ENCODE results near the gene HERPUD1. TPM values are rescaled to one million over a fixed set of nuclear protein-coding genes. Genes with fewer than 3 reads are reported as not detected.
A peak's percentile ranks its signal among the peaks of the same experiment; 100 is the strongest.
"Not testable (repeated sequence)": the region's sequence is repeated elsewhere in the genome, so short reads cannot be mapped to it uniquely, and the experiment has no call there.

HERPUD1 gene, protein sequence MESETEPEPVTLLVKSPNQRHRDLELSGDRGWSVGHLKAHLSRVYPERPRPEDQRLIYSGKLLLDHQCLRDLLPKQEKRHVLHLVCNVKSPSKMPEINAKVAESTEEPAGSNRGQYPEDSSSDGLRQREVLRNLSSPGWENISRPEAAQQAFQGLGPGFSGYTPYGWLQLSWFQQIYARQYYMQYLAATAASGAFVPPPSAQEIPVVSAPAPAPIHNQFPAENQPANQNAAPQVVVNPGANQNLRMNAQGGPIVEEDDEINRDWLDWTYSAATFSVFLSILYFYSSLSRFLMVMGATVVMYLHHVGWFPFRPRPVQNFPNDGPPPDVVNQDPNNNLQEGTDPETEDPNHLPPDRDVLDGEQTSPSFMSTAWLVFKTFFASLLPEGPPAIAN
- total RNA-seq (2014; rRNA removed; shearing (Covaris generic)), result 104 and 124 TPM in 2 replicates

DNA sequence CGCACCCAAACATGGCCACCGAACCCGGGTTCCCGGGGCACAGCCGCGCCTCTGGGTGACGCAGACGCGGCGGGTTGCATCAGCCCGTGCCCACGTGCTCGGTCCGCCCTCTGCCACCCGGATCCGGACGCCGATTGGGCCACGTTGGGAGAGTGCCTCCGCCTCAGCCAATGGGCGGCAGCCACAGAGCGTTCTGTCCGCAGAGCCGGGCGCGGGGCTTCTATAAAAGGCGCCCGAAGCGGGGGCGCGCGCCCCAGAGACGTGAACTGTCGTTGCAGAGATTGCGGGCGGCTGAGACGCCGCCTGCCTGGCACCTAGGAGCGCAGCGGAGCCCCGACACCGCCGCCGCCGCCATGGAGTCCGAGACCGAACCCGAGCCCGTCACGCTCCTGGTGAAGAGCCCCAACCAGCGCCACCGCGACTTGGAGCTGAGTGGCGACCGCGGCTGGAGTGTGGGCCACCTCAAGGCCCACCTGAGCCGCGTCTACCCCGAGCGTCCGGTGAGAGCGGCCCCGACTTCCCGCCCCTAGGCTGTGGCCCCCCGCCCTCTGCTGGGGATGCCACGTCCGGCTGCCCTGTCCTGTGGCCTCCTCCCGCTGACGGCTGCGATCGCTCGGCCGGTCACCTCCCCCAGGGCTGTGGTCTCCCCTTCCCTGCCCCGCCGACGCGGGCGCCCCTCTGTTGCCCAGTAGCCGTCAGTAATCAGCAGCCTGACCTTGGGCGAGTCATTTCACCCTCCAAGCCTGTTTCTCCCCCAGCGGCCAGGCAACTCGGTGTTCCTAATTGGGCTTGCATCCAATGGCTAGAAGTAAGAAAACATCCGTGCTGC, at the start of gene HERPUD1:
Gene HERPUD1 (plus strand): TSS at position 251 of the 829 bp plus-strand sequence. CDS start 103 bp downstream, at position 354.
- peak; percentile 97 for DNase-seq (ENCODE audit: low read depth)

DNA sequence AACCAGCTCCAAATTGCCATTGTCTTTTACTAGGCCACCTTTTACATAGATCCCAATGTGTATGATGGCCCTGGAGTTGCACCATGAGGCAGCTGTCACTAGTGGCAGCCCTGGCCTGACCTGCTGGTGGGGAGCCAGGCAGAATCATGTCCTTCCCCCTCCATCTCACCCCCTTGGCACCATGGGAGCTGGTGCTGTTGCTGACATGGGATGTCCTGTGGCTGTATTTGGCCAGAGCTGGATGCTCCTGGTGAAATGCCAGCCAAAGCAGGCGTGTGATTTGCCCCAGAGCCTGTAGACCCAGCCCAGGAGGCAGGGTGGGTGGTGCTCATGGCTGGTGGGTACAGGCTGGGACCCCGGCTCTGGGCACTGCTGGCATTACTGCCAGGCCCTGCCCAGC, 48.4 kb upstream of the HERPUD1 start:
- DNase-seq (ENCODE audit: low read depth), result no peak

DNA sequence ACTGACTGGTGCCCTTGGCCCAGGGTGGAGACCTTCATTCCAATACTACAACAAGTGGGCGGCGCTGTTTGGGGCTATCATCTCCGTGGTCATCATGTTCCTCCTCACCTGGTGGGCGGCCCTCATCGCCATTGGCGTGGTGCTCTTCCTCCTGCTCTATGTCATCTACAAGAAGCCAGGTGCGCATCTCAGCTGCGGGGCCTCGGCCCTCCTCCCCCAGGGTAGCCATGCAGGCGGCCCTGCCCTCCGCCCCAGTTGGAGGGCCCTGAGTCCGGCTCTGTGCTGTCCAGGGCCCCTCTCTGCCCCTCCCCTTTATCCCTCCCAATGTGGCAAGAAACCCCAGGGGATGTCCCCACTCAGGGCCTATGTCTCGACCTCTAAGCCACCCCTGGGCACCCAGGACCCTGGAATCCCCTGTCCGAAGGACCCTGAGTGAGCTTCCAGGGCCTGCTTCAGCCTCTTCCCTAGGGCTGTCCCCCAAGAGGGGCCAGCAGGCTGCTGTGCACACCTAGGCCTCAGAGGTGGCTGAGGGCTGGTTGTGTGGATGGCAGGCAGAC, 47.8 kb upstream of the HERPUD1 start:
- no peak for DNase-seq (ENCODE audit: low read depth)

DNA sequence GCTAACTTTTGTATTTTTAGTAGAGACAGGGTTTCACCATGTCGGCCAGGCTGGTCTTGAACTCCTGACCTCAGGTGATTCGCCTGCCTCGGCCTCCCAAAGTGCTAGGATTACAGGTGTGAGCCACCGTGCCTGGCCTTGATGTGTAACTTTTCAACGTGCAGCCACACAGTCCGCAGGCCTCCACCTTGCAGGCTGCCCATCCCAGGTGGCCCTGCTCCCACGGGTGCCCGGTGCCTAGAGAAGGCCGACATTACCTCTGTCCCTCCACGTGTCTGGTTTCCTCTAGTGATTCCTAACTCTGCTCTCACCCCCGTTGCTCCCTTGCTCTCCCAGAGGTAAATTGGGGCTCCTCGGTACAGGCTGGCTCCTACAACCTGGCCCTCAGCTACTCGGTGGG, 47.0 kb upstream of the HERPUD1 start:
- not testable (repeated sequence) for DNase-seq (ENCODE audit: low read depth)

DNA sequence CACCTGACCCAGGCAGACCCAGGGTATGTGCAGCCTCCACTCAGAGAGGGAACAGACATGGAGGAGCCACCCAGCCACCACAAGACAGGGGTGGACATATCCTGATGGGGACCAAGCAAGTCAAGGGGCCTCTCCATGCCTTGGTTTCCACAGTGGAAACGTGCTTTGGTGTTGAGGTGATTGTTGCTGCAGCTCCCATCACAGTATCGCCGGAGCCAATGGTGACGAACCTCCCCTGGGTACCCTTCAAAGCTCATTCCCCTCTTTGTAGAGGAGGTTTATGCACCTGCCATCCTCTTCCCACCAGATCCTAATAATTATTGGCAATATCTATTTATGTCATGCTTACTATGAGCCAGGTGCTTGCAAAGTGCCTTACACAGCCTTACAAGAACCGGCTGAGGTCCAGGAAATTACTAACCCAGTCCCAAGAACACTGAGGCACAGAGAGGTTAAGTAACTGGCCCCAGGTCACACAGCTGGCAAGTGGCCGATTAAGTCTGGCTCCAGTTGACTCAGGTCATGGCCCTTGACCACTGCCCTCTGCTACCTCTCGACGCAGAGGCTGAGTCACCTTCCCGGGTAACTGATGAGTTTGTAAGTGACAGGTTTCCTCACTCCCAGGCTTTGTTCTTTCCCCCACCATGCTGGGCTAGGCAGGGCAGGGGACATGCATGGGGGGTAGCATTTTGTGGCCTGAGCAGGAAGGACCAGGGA, 46.3 kb upstream of the HERPUD1 start:
- DNase-seq (ENCODE audit: low read depth), result peak; percentile 21

DNA sequence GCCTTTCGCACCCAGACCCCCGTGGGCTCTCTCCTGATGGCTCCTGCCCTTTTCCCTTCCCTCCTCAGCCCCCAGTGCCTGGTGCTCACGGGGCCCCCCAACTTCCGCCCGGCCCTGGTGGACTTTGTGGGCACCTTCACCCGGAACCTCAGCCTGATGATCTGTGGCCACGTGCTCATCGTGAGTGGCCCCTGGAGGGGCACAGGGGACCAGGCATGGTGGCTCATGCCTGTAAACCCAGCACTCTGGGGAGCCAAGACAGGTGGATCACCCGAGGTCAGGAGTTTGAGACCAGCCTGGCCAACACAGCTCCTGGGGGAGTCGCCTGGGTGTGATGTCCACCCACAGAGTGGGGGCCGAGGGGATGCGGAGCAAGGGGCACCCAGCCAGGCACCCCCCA, 45.6 kb upstream of the HERPUD1 start:
- no peak for DNase-seq (ENCODE audit: low read depth)

DNA sequence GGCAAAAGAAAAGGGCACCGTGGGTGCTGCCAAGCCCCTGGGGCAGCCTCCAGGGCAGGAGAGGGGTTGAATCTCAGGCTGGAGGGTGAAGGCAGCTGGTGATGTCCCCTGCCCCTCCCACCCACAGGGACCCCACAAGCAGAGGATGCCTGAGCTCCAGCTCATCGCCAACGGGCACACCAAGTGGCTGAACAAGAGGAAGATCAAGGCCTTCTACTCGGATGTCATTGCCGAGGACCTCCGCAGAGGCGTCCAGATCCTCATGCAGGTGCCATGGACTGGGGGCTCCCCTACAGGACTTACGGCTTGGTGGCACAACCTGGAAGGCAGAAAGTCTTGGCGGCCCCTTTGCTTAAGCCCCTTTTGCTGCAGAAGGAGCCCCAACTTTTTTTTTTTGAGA, 45.1 kb upstream of the HERPUD1 start:
- no peak for DNase-seq (ENCODE audit: low read depth)

DNA sequence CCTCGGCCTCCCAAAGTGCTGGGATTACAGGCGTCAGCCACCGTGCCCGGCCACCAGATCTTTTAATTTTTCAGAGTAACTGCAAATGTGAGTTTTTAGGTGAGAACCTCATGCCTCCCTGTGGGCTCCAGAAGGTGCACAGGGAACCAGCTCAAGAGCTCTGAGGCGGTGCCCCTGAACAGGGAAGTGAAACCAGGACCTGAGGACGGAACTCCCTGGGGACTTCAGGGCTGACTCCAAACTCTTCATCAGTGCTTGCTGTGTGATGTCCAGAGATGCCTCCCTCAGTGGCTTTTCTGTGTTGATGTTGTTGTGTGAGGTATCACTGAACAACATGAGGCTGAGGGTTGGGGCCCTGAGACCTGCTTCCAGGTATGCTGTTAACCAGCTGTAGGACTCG, 43.1 kb upstream of the HERPUD1 start:
- DNase-seq (ENCODE audit: low read depth), result no peak

DNA sequence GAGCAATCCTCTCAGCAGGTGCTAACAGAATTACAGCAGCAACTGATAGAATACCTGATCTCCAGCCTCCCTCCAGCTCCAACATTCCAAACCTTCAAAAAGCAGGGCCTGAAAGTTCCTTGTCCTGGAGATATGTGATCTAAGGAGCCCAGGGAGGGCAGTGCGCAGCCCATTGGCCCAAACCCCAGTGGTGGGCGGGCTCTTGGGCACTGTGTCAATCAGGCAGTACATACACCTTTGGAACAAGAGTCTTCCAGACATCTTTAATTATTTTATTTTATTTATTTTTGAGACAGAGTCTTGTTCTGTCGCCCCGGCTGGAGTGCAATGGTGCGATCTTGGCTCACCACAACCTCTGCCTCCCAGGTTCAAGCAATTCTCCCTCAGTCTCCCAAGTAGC, 42.7 kb upstream of the HERPUD1 start:
- DNase-seq (ENCODE audit: low read depth), result peak; percentile 14

DNA sequence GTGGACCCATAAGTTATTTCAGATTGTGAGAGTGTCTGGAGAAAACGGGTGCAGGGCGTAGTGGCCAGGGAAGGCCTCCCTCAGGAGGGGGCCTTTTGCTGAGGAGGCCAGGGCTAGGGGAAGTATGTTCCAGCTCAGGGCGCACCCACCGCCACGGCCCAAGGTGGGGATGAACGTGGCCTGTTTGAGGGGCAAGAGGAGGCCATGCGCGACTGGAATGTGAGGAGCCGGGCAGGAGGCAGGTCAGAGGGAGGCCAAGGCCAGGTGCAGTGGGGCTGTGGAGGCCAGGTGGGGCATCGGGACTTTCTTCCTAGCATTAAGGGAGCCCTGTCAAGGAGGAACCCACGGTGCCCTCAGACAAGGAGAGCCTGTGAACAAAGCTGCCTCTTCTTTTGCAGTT, 40.3 kb upstream of the HERPUD1 start:
- DNase-seq (ENCODE audit: low read depth), result no peak

DNA sequence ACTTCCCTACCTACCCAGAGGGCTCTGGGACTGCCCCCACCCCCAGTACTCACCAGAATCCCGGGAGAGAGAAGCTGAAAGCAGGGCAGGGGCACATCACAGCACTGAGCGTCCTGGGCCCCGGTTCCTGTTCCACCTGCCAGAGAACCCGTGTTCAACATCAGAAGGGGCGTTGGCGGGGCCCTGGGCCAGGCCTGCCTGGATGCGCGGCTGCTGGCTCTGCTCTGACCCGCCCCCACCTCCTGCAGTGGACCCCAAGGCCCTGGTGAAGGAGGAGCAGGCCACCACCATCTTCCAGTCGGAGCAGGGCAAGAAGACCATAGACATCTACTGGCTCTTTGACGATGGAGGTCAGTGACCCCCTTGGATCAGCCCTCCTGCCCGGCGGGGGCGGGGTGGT, 39.2 kb upstream of the HERPUD1 start:
- no peak for DNase-seq (ENCODE audit: low read depth)

DNA sequence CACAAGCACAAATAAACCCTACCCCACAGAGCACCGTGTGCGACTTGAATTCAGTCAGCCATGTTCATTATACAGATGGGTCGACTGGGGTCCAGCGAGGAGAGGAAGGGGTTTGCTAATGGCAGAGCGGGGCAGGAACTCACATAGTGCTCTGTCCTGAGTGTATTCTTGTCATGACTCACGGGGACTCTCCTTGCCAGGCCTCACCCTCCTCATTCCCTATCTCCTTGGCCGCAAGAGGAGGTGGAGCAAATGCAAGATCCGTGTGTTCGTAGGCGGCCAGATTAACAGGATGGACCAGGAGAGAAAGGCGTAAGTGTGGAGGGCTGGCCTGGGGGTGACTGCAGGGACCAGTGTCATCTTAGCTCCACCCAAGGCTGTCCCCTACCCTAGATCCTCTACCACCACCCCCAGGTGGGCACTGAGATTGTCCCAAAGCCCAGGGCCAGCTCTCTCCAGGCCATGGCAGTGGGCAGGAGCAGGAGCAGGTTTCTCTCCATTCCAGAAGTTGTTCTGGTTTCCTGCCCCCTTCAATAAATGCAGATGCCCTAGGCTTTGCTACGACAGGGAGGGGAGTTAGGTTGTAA, 37.5 kb upstream of the HERPUD1 start:
- DNase-seq (ENCODE audit: low read depth), result no peak

DNA sequence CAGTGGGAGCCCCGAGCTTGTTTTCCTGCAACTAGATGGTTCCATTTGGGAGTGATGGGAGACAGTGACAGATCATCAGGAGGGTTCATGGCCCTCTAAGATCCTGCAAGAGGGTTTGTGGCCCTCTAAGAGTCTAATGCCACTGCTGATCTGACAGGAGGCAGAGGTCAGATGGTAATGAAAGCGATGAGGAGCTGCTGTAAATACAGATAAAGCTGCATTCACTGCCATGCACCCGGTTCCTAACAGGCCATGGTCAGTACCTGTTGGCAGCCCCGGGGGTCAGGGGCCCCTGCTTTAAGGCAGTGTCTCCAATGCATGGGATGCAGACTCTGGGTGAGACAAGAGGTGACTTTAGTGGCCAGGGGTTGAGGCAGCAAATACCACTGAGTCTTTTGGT, 36.1 kb upstream of the HERPUD1 start:
- no peak for DNase-seq (ENCODE audit: low read depth)

DNA sequence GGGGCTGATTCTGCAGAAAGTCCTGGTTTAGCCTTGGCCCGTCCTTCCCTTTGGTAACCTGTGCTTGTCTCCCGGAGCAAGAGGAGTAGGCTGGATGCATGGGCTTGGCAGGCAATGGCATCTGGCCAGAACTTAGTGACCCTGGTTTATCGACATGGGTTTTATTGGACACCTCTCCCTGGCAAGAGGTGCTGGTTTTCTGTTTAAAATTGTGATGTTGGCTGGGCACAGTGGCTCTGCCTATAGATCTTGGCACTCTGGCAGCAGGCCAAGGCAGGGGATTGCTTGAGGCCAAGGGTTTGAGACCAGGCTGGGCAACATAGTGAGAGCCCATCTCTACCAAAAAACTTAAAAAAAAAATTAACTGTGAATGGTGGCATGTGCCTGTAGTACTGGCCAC, 35.7 kb upstream of the HERPUD1 start:
- DNase-seq (ENCODE audit: low read depth), result no peak

DNA sequence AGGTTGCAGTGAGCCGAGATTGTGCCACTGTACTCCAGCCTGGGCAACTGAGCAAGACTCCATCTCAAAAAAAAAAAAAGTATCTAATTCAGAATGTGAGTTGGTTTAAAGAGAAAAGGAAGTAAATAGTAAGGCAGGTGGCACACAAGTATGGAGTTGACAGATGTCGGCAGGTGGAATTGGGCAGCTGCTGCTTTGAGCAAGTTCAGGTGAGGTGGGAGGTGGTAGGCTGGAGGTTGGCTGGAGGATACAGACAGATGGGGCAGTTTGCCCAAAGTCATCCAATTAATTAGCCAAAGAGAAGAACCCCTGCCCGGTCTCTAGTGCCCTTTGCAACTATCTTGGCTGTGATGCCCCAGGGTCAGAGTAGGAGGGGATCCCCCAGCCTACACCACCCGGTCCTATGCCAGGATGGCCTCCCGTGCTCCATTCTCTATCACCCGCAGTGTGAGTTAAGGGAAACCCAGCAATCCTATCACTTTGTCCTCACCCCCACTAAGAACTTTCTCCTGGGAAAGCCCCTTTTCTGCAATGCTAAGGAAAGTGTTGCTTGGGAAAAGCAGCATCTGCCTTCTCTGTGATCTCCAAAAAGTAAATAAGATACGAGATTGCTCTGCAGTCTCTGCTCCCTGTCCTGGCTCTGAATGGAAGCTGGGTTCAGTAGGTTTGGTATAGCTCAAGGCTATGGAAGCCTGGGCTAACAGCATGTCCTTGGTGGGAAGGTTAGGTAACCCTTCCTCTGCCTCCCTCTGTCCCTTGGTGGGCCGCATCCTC, 34.7 kb upstream of the HERPUD1 start:
- no peak for DNase-seq (ENCODE audit: low read depth)

DNA sequence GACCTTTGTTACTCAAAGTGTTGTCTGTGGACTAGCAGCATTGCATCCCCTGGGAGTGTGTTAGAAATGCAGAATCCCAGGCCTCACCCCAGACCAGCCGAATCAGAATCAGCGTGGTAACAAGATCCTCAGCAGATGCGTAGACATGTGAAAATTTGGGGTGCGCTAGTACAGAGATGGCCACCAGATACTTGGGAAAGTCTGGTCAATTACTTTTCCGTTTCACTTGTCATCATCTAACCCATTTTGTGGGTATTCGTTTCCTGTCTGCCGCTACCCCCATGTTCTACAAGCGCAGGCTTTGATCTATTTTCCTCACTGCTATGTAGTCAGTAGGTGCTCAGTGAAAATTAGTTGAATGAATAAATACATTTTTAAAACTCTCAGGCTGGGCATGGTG, 33.1 kb upstream of the HERPUD1 start:
- no peak for DNase-seq (ENCODE audit: low read depth)

DNA sequence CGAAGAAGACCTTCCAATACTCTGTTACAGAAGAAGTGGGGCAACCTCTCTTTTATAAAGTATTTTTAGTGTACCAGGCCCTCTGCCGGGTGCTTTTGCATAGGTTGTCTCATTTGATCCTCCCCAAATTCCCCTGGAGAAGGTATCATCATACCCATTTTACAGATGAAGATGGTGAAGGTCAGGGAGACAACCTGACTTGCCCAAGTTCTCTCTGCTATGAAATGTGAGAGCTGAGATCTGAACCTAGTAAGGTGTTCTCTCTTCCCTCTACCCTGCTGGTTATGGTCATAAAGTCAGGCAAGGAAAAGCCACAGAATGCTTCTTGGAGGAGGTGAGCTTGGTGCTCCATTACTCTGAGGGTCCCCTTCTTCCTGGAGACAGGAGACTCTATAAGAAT, 28.1 kb upstream of the HERPUD1 start:
- no peak for DNase-seq (ENCODE audit: low read depth)

DNA sequence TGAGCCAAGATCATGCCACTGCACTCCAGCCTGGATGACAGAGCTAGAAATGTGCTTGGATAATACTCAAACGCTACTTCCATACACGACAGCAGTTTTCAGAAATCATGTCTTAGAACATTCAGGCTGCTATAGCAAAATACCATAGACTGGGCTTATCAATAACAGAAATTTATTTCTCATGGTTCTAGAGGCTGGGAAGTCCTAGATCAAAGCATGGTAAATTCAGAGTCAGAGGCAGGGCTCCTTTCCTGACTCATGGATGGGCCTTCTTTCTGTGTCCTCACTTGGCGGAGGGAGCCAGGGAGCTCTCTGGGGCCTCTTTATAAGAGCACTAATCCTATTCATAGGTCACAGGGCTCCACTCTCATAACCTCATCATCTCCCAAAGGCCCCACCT, 24.5 kb upstream of the HERPUD1 start:
- DNase-seq (ENCODE audit: low read depth), result no peak

DNA sequence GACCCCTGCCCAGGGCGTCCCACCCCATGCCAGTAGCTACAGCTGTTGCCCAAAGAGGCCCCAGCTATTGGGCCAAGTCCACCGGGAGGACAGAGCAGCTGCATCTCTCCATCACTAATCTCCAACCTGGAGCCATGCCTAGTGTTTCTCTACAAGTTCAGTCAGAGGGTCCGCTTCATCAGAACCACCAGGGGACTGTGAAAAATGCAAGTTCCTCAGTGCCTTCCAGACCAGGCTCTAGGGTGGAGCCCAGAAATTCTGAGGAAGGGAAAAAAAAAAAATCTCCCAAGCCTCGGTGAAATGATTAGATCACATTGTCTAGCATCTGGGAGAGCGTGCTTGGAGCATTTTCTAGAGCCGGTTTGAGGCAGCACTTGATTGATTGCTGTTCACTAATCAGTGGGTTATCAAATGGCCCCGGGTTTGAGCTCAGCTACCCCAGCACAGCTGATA, 22.4 kb upstream of the HERPUD1 start:
- no peak for DNase-seq (ENCODE audit: low read depth)

DNA sequence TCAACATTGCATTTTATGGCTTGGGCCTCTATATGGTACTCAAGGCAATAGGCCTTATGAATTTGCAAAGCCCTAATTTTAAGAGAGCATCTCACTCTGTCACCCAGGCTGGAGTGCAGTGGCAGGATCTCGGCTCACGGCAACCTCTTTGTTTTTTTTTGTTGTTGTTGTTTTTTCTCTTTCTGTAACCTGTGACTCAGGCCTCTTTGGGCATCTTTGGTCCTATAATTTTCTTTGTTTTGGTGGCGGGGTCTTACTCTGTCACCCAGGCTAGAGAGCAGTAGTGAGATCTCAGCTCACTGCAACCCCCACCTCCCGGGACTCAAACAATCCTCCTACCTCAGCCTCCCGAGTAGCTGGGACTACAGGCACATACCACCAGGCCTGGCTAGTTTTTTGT, 21.8 kb upstream of the HERPUD1 start:
- DNase-seq (ENCODE audit: low read depth), result peak; percentile 47
